ENCODE data around the gene PKP1. TPM values are rescaled to one million over a fixed set of nuclear protein-coding genes. Genes with fewer than 3 reads are reported as not detected.

PKP1 gene
- total and polyA plus RNA-seq, 10 donors = 0.04 to 0.10 (median 0.06) TPM; not detected in 7

DNA sequence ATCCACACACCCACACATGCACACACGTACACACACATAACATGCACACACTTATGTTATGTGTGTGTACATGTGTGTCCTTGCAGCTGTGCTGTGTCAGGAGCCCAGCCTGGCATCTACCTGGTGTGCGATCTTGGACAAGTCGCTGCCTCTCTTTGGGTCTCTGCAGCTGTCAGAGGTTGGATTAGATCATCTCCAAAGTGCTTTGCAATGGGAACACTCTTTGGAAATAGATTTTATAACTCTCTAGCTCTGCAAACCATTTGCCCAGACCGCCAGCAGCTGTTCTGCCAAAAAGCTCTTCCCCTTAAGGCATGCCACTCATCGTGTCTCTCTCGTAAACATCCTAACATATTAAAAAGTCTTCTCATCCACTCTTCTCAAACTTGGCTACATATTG, 4.7 kb downstream of the PKP1 start:
- intact Hi-C loops (cut with DNase I; ENCODE audit: low total_unique reads) = no loop called here
- H3K27ac ChIP-seq = no peak overlapping the region
- H3K9me3 ChIP-seq = no peaks in the 10 kb centered on the region
- no peak overlapping the region for H3K4me3 ChIP-seq
- 77 to 87% (median 80%) methylated on average over 6 of the region's 6 CpGs for WGBS, 5 donors
- peaks cover 0 to 14% (median 7%) of the 10 kb centered on the region in 6 donors for H3K4me1 ChIP-seq
- DNase-seq = peak; percentile 27
- TF ChIP-seq, protein P1, sequence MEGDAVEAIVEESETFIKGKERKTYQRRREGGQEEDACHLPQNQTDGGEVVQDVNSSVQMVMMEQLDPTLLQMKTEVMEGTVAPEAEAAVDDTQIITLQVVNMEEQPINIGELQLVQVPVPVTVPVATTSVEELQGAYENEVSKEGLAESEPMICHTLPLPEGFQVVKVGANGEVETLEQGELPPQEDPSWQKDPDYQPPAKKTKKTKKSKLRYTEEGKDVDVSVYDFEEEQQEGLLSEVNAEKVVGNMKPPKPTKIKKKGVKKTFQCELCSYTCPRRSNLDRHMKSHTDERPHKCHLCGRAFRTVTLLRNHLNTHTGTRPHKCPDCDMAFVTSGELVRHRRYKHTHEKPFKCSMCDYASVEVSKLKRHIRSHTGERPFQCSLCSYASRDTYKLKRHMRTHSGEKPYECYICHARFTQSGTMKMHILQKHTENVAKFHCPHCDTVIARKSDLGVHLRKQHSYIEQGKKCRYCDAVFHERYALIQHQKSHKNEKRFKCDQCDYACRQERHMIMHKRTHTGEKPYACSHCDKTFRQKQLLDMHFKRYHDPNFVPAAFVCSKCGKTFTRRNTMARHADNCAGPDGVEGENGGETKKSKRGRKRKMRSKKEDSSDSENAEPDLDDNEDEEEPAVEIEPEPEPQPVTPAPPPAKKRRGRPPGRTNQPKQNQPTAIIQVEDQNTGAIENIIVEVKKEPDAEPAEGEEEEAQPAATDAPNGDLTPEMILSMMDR (IDR thresholded peaks at IDR 0.05 in 8 of 11, conservative IDR thresholded peaks at IDR 0.05 in 3 of 11) = no peak
- TF ChIP-seq POLR2AphosphoS5 (IDR thresholded peaks at IDR 0.05) (no peak), POLR2A (IDR thresholded peaks at IDR 0.05) (no peak)
- H3K36me3 ChIP-seq = no peaks in the 10 kb centered on the region
- H3K27me3 ChIP-seq (replicated peaks in 1 of 7) = peaks cover 0 to 50% (median 23%) of the 10 kb centered on the region in 7 donors

- H3K4me3 ChIP-seq = no peak overlapping the region
- peaks cover 0 to 49% (median 15%) of the 10 kb centered on the region in 7 donors for H3K27me3 ChIP-seq (replicated peaks in 1 of 7)
- no peaks in the 10 kb centered on the region for H3K9me3 ChIP-seq
- TF ChIP-seq, protein P1 (IDR thresholded peaks at IDR 0.05 in 8 of 11, conservative IDR thresholded peaks at IDR 0.05 in 3 of 11) = no peak
- TF ChIP-seq POLR2A (IDR thresholded peaks at IDR 0.05) (no peak), POLR2AphosphoS5 (IDR thresholded peaks at IDR 0.05) (no peak)
- peaks cover 0 to 6% (median 2%) of the 10 kb centered on the region in 6 donors for H3K4me1 ChIP-seq
- no peak overlapping the region for H3K27ac ChIP-seq
- DNase-seq = peak; percentile 67
- no peaks in the 10 kb centered on the region for H3K36me3 ChIP-seq
- WGBS, 5 donors = 59 to 79% (median 69%) methylated on average over 6 to 7 of the region's 7 CpGs
- intact Hi-C loops (cut with DNase I; ENCODE audit: low total_unique reads) = no loop called here
Measured at GRCh38 chr1:201288765-201289164, 5.5 kb downstream of the PKP1 start.

- 84 to 92% (median 91%) methylated on average over 7 of the region's 7 CpGs for WGBS, 5 donors
- H3K27ac ChIP-seq = no peak overlapping the region
- H3K27me3 ChIP-seq (replicated peaks in 1 of 7) = peaks cover 0 to 37% (median 5%) of the 10 kb centered on the region in 7 donors
- intact Hi-C loops (cut with DNase I; ENCODE audit: low total_unique reads) = no loop called here
- no peak overlapping the region for H3K4me3 ChIP-seq
- TF ChIP-seq POLR2A (IDR thresholded peaks at IDR 0.05) = no peak
- TF ChIP-seq, protein P1 (IDR thresholded peaks at IDR 0.05 in 8 of 11, conservative IDR thresholded peaks at IDR 0.05 in 3 of 11) = no peak
- TF ChIP-seq POLR2AphosphoS5 (IDR thresholded peaks at IDR 0.05) = no peak
- DNase-seq = peak; percentile 25
- H3K4me1 ChIP-seq = no peaks in the 10 kb centered on the region
- no peaks in the 10 kb centered on the region for H3K9me3 ChIP-seq
- H3K36me3 ChIP-seq = no peaks in the 10 kb centered on the region
Measured at GRCh38 chr1:201290551-201290950, 7.2 kb downstream of the PKP1 start.

DNA sequence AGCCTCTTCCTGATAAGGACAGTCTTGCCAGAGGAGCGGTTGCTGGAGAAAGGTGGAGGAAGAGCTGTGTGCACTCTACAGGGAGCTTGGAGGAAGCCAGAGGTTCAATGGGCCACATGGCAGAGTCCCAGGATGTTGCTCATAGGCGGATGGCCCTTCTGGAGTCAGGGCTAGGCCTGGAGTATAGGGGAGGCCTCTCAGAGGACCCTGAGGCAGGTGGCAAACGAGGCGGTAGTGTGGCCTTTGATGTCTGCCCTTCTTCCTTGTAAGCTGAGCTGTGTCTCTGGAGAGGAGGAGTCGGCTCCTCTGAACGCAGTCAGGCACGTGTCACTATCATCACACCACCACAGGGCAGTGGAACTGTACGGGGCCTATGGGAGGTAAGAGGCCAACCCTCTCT, 8.6 kb downstream of the PKP1 start:
- Histone ChIP-seq H3K27ac (no peak overlapping the region), H3K9me3 (no peaks in the 10 kb centered on the region), H3K27me3 (replicated peaks in 1 of 7) (peaks cover 0 to 30% (median 0%) of the 10 kb centered on the region in 7 donors), H3K4me1 (no peaks in the 10 kb centered on the region), H3K4me3 (no peak overlapping the region), H3K36me3 (no peaks in the 10 kb centered on the region)
- DNase-seq = no peak
- WGBS, 5 donors = 60 to 77% (median 66%) methylated on average over 7 to 8 of the region's 8 CpGs
- intact Hi-C loops (cut with DNase I; ENCODE audit: low total_unique reads) = no loop called here
- TF ChIP-seq, protein P1 (IDR thresholded peaks at IDR 0.05 in 8 of 11, conservative IDR thresholded peaks at IDR 0.05 in 3 of 11) = no peak
- TF ChIP-seq POLR2AphosphoS5 (IDR thresholded peaks at IDR 0.05) = no peak
- TF ChIP-seq POLR2A (IDR thresholded peaks at IDR 0.05) = no peak
